RWPE1 (cell line): ENCODE data around the gene AGAP1.

Experiments used
- CTCF ChIA-PET: fragments of 350-600 bp; sonication (Branson Sonifier 250); formaldehyde crosslinking; extraction: SDS; loops from one replicate; lab custom pipeline; 2021; lab: Yijun Ruan, JAX
- POLR2A ChIA-PET: fragments of 400-600 bp; formaldehyde crosslinking; extraction: SDS; loops from one replicate; lab custom pipeline; 2020; ENCODE audit warnings: antibody characterized with exemption; ENCODE audit not compliant: low non-redundant PET; lab: Yijun Ruan, JAX
- DNase-seq: peaks from one replicate; pipeline ENCODE4 v3.0.0; 2012; ENCODE audit warnings: low spot score
- H3K27ac ChIP-seq: fragments of 450-650 bp; 2 replicates; pipeline ENCODE4 v1.5.1; 2017
- CTCF ChIP-seq: fragments of 450-650 bp; conservative IDR thresholded peaks from 2 replicates; pipeline ENCODE4 v1.5.1; 2017; ENCODE audit warnings: low read depth, mild to moderate bottlenecking

The AGAP1 gene

GRCh38 chr2:236073246-236073645 lies 579.4 kb downstream of the AGAP1 start:
- TF ChIP-seq CTCF, result no peak
- H3K27ac ChIP-seq, result no peak overlapping the region
- no peak for DNase-seq
- ChIA-PET CTCF (interaction anchor here (0.6 kb wide), 1 partner anchor 1227 kb away, joined by 5 read pairs; no protein-coding TSS in a partner anchor), POLR2A (no interaction called here)

- no peak for DNase-seq
- CTCF ChIA-PET, result no interaction called here
- H3K27ac ChIP-seq, result no peak overlapping the region
- POLR2A ChIA-PET, result no interaction called here
- no peak for TF ChIP-seq CTCF
Measured at GRCh38 chr2:236073867-236074655, 580.2 kb downstream of the AGAP1 start.

GRCh38 chr2:236075802-236076201 lies 582.0 kb downstream of the AGAP1 start:
- POLR2A ChIA-PET, result no interaction called here
- CTCF ChIA-PET, result no interaction called here
- no peak for TF ChIP-seq CTCF
- DNase-seq, result no peak
- no peak overlapping the region for H3K27ac ChIP-seq

- CTCF ChIA-PET, result no interaction called here
- peak; percentile 89 for DNase-seq
- H3K27ac ChIP-seq, result peak overlapping the region; percentile 51
- POLR2A ChIA-PET, result no interaction called here
- no peak for TF ChIP-seq CTCF
Measured at GRCh38 chr2:236078297-236079255, 584.7 kb downstream of the AGAP1 start.

- ChIA-PET POLR2A (no interaction called here), CTCF (no interaction called here)
- DNase-seq, result no peak
- no peak overlapping the region for H3K27ac ChIP-seq
- TF ChIP-seq CTCF, result no peak
Measured at GRCh38 chr2:236080412-236080811, 586.6 kb downstream of the AGAP1 start.

GRCh38 chr2:236081171-236081570 lies 587.3 kb downstream of the AGAP1 start:
- DNase-seq, result no peak
- no peak for TF ChIP-seq CTCF
- ChIA-PET CTCF (no interaction called here), POLR2A (no interaction called here)
- no peak overlapping the region for H3K27ac ChIP-seq
